NOMO-1 treated with dmso at 0.1 percent for 144 hours (cell line): Measurements from ENCODE around the gene RIN2.
A peak's percentile ranks its signal among the peaks of the same experiment; 100 is the strongest.

Source experiments
- DNase-seq: peaks from one replicate; lab custom pipeline; 2025; ENCODE audit not compliant: unreplicated experiment; lab: John Stamatoyannopoulos, UW

RIN2 gene, protein sequence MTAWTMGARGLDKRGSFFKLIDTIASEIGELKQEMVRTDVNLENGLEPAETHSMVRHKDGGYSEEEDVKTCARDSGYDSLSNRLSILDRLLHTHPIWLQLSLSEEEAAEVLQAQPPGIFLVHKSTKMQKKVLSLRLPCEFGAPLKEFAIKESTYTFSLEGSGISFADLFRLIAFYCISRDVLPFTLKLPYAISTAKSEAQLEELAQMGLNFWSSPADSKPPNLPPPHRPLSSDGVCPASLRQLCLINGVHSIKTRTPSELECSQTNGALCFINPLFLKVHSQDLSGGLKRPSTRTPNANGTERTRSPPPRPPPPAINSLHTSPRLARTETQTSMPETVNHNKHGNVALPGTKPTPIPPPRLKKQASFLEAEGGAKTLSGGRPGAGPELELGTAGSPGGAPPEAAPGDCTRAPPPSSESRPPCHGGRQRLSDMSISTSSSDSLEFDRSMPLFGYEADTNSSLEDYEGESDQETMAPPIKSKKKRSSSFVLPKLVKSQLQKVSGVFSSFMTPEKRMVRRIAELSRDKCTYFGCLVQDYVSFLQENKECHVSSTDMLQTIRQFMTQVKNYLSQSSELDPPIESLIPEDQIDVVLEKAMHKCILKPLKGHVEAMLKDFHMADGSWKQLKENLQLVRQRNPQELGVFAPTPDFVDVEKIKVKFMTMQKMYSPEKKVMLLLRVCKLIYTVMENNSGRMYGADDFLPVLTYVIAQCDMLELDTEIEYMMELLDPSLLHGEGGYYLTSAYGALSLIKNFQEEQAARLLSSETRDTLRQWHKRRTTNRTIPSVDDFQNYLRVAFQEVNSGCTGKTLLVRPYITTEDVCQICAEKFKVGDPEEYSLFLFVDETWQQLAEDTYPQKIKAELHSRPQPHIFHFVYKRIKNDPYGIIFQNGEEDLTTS

GRCh38 chr20:19758133-19758500 lies at the start of gene RIN2:
TSS of gene RIN2 (plus strand) at chr20:19758258. CDS start at chr20:19889602, 131,344 bp downstream.
- no peak for DNase-seq

DNA sequence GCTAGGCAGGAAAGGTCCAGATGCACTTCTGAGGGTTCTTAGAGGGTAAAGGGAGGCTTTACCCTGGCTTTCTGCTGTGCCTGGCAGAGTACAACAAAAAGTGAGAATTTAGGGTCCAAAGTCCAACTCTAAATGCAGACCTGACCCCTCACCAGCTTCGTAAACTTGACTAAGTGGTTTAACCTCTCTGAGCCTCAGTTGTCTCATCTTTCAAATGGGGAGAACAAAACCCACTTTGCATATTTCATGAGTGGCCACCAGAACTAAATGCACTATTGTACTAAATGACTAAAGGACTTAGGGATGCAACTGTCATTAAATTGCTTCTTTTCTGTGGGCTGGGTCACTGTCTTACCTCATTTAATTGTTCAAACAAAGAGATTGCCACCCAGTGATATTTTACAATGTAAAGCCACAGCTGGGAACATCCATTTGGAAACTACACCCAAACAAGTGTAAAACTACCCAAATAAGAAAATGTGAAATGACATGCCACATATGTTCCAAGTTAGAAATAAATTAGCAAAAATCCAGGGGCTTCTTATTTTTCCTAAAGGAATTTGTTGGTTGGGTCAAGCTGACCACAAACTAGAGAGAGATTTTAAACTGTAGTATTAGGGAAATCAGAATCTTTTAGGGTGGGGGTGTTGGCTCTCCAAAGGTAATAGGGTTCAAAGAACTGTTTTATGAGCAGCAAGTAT lies 48.3 kb upstream of the RIN2 start:
- no peak for DNase-seq

GRCh38 chr20:19710336-19711120 lies 47.5 kb upstream of the RIN2 start:
- DNase-seq, result no peak

- no peak for DNase-seq
These were observed 46.9 kb upstream of the RIN2 start for GRCh38 chr20:19711126-19711525.

GRCh38 chr20:19712721-19713260 lies 45.3 kb upstream of the RIN2 start:
- no peak for DNase-seq

GRCh38 chr20:19713822-19714578 lies 44.1 kb upstream of the RIN2 start:
- DNase-seq, result no peak

DNA sequence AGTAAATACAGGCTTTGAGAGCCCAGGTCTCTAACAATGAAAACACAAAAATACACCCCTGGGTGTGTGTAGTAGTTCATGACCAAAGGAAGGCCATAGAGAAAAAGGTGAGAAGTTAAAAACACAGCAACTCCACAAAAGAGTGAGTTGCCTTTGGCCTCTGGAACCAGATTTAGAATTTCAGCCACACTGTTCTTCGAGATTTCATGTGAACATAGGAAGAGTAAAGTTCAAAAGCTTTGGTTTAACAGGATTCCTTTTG lies 43.5 kb upstream of the RIN2 start:
- no peak for DNase-seq

DNA sequence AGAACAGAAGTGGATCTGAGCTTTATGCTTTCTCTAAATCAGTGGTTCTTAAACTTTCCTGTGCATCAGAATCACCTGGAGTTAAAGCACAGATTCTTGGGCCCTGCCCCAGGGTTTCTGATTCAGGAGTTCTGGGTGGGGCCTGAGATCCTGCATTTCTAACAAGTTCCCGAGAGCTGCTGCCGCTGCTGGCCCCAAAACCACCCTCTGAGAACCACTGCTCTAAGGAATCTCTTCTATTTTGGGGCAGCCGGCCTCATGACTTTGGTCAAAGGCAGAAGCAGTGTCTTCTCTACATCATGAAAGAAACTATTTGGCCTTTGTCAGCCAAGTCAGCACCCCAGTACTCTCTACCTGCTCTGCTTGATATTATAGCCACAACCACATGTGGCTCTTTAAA lies 42.1 kb upstream of the RIN2 start:
- no peak for DNase-seq

DNA sequence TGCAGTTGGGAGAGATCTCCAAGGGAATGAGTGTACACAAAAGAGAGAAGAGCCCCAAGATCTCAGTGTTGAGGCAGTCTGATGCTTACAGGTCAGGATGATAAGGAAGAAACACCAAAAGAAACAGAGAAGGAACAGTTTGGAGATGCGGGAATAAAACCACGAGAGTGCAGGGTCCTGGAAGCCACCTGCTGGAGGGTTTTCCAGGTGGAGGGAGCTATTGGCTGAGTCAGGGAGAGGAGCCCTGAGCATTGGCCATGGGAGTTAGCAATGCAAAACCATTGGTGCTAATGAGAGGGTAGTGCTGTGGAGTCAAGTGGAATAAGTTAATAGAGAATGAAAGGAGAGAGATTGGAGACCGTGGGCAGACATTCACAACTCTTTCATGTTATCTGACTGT lies 39.2 kb upstream of the RIN2 start:
- no peak for DNase-seq

DNA sequence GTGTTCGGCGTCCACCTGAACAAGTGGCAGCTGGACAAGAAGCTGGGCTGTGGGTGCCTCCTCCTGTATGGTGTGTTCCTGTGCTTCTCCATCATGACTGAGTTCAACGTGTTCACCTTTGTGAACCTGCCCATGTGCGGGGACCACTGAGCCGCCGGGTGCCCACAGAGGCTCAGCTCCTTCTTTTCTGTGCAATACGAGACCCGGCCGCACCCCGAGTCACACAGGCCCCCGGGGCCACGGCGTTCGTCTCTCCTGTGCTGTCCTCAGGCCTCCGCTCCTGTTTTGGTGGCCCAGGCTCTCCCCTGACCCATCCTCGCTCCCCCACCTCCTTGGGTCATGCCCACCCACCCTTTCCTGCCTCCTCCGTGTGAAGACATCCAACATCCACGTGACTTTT lies 37.1 kb upstream of the RIN2 start:
- no peak for DNase-seq

DNA sequence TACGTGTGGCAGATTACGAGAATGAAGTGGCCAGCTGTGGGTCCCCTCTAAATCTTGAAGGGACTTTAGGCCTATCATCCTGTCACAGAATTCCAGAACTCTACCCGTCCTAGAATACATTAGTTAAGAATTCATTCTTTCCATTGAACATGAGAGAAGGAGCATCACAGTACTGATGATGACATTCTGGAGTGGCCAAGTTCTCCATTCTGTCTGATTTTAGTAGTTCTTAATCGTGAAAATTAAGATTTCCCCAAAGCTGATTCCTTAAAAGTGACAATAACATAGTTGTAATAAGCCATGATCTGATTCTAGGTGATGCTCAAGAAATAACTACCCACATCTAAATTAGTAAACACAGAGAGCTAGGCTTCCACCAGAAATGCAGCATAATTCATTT lies 35.0 kb upstream of the RIN2 start:
- DNase-seq, result no peak

DNA sequence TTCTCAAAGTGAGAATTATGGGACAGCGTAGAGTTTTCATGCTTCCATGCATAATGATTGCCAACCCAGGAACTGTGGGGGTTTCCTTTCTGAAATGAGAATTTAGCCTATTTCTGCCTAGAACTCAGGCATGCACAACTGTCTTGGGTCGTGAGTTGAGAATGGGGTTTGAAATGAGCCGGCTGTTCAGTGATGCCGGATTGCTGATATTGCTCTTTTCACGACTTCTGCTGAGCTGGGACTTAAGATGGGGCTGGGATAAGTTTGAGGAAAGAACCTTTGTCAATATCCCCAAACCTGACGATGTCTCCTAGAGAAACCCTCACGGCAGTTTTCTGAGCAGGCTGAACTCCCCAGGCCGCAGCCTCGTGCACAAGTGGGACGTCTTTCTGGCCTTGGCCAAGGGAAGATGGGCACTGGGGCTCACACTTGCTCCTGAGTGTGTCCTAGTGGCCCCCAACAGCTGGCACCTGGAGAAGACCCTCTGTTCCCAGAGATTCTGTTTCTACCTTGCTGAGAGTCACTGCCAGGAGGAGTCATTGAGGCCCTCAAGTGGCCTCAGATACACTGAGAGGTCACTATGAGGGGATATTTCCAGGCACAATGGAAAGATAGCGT lies 34.1 kb upstream of the RIN2 start:
- DNase-seq, result no peak

DNA sequence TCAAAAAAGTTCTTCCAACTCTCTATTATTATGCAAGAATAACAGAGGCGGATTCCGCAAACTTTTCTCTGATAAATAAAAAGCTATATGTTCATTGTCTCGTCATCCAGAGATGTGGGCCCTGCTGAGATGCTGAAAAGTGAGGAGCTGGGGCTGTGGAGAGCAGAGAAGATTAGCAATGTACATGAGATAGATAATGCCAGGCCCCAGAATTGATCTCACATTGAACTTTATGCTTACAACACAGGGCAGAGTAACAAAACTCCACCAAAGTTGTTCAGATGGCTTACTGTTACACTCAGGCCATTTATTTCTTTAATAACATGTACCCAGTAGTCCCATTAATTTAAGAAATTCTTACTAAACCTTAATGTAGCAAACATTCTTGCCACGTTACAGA lies 32.7 kb upstream of the RIN2 start:
- DNase-seq, result no peak

GRCh38 chr20:19725814-19726525 lies 32.1 kb upstream of the RIN2 start:
- DNase-seq, result no peak

DNA sequence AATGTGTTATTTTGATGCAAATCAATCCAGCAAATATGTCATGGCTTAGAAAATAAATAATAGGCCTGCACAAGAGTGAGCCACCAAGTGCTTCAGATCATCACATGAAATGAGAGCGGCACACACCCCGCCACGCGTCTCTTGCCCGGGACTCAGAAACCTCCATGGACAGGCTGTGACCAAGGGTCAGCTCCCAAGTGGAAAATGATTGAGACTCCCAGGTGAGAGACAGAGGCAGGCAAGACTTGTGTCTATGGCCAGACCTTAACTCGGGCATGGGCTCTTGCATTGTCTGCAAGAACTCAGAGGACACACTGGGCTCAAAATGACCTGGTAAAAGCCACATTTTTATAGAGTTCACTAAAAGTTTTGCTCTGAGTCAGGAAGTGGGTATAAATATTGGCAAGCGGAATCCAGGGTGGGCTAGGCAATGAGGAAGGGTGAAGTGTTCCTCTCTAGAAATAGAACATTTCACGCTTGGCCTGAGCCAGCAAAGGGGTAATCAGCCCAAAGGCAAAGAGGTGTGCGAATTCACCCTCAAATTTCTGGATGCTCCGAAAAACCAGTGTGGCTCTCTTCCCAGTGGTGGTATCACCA lies 30.7 kb upstream of the RIN2 start:
- DNase-seq, result no peak

DNA sequence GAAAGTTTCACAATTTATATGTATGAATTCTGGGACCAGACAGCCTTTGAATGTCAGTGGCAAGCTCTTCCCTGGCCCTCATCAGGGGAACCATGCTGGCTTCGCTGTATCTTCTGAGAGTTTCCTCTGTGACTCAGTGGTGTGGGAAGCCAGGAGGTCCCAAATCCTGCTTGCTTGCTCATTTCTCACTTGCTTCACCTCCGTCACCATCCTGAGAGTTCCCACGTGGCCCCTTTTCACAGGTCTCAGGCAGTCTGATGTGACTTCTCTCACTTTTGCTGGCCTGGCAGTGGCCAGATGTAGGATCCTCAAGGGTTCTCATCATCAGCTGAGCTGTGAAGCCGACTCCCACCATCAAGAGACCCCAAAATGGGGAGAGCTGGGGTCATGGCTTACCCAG lies 28.4 kb upstream of the RIN2 start:
- DNase-seq, result no peak

DNA sequence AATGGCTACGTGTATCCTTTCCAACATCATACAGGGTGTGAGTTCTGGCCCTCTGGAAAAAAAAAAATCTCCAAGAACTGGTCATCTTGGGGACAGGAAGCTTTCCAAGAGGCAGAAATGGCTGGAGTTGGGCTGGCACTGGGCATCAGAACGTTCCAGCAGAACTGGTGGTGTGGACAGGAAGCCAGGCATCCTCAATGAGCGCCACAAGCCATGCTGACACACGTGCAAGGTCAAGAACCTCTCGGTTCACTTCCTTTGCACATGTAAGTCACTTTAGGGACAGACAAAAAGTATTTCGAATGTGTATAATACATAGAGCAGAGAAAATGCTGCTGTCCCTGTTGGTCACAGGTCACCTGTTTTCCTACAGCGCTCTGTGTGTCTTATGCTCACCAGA lies 27.4 kb upstream of the RIN2 start:
- DNase-seq, result no peak

DNA sequence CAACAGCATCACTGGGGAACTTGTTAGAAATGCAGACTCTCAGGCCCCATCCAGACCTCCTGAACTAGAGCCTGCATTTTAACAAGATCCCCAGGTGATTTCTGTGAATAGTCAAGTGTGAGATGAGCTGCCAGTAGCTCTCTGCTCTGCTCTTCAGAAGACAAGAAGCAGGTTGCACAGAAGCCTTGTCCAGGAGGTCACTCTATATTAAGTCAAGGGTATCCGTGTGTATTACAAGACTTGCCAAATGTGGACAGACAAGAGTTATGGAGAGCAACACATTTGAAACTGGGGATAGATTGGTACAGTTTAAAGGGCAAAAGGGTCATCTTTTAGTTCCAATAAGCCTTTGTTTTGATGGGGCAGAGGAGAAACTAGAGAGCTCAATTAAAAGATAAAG lies 23.2 kb upstream of the RIN2 start:
- DNase-seq, result no peak

DNA sequence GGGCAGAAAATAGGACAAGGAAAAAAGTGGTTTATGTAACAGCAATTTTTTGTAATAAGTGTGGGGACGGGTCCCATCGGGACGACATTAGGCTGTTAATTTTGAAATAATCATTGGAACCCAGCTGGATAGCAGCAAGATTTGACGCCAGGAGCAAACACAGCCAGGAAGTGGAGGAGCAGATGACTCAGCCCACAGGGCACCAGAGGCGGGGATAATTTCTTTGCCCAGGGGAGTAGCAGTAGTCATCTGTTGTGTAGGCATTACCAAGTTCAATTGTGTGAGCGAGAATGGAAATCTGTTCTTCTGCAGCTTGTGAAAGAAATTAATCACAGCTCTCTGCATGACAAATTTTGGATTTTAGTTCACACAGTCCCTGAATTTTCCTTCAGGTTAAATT lies 22.6 kb upstream of the RIN2 start:
- DNase-seq, result peak; percentile 58
